OCI-LY3 (cell line): Measurements from ENCODE around the gene L3MBTL3.

Experiments used
- EZH2phosphoT487 ChIP-seq: fragments of 200-600 bp; shearing (Covaris generic); IDR thresholded peaks from 2 replicates; pipeline ENCODE4 v1.6.1; 2018; ENCODE audit warnings: antibody characterized with exemption, mixed run types, low read depth
- TF ChIP-seq, protein P1 (sequence below): fragments of 200-600, 300-600 bp; sonication (generic); IDR thresholded peaks from 2 replicates; pipeline ENCODE4 v1.5.1; 2014; ENCODE audit warnings: antibody characterized with exemption, low read length, low read depth

- TF ChIP-seq, protein P1, sequence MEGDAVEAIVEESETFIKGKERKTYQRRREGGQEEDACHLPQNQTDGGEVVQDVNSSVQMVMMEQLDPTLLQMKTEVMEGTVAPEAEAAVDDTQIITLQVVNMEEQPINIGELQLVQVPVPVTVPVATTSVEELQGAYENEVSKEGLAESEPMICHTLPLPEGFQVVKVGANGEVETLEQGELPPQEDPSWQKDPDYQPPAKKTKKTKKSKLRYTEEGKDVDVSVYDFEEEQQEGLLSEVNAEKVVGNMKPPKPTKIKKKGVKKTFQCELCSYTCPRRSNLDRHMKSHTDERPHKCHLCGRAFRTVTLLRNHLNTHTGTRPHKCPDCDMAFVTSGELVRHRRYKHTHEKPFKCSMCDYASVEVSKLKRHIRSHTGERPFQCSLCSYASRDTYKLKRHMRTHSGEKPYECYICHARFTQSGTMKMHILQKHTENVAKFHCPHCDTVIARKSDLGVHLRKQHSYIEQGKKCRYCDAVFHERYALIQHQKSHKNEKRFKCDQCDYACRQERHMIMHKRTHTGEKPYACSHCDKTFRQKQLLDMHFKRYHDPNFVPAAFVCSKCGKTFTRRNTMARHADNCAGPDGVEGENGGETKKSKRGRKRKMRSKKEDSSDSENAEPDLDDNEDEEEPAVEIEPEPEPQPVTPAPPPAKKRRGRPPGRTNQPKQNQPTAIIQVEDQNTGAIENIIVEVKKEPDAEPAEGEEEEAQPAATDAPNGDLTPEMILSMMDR: no peak
- no peak for TF ChIP-seq EZH2phosphoT487
Observed at GRCh38 chr6:130070792-130071191, 52.4 kb downstream of the L3MBTL3 start.
